WTC11 (cell line): ENCODE measurements around the gene RIPOR1. TPM values are rescaled to one million over a fixed set of nuclear protein-coding genes. Genes with fewer than 3 reads are reported as not detected.
A peak's percentile ranks its signal among the peaks of the same experiment; 100 is the strongest.

Experiments used
- AFF4 ChIP-seq: sonication (generic); formaldehyde crosslinking; IDR thresholded peaks from 2 replicates; pipeline ENCODE4 v1.8.1; 2023; ENCODE audit warnings: mild to moderate bottlenecking, missing genetic modification reagents, borderline replicate concordance
- CBFB ChIP-seq: sonication (generic); formaldehyde crosslinking; IDR thresholded peaks from 2 replicates; pipeline ENCODE4 v1.8.1; 2022; ENCODE audit warnings: mild to moderate bottlenecking, low read depth, missing genetic modification reagents
- CREM ChIP-seq: sonication (generic); formaldehyde crosslinking; IDR thresholded peaks from 2 replicates; pipeline ENCODE4 v1.8.1; 2022; ENCODE audit warnings: mild to moderate bottlenecking, missing genetic modification reagents, moderate library complexity
- E2F5 ChIP-seq: sonication (generic); formaldehyde crosslinking; IDR thresholded peaks from 2 replicates; pipeline ENCODE4 v1.8.1; 2022; ENCODE audit warnings: mild to moderate bottlenecking, moderate library complexity, missing genetic modification reagents
- ELF4 ChIP-seq: sonication (generic); formaldehyde crosslinking; IDR thresholded peaks from 2 replicates; pipeline ENCODE4 v1.8.1; 2022; ENCODE audit warnings: low read depth, mild to moderate bottlenecking, moderate library complexity, missing genetic modification reagents
- ERG ChIP-seq: fragments of 250-450 bp; sonication (Bioruptor Pico); IDR thresholded peaks from 2 replicates; pipeline ENCODE4 v1.8.0; 2021; ENCODE audit warnings: mild to moderate bottlenecking
- ETV6 ChIP-seq: sonication (generic); formaldehyde crosslinking; IDR thresholded peaks from 2 replicates; pipeline ENCODE4 v1.8.1; 2022; ENCODE audit warnings: mild to moderate bottlenecking, missing genetic modification reagents
- FOXP1 ChIP-seq: sonication (generic); formaldehyde crosslinking; IDR thresholded peaks from 2 replicates; pipeline ENCODE4 v1.8.0; 2022; ENCODE audit warnings: missing genetic modification reagents, mild to moderate bottlenecking, moderate library complexity, borderline replicate concordance
- GTF2I ChIP-seq: fragments of 250-450 bp; sonication (Bioruptor Pico); conservative IDR thresholded peaks from 2 replicates; pipeline ENCODE4 v1.4.0; 2021; ENCODE audit warnings: mild to moderate bottlenecking
- IRF1 ChIP-seq: sonication (generic); formaldehyde crosslinking; IDR thresholded peaks from 2 replicates; pipeline ENCODE4 v1.8.0; 2023; ENCODE audit warnings: missing genetic modification reagents
- JUN ChIP-seq: sonication (generic); formaldehyde crosslinking; IDR thresholded peaks from 2 replicates; pipeline ENCODE4 v1.8.0; 2023; ENCODE audit warnings: mild to moderate bottlenecking, missing genetic modification reagents
- MAX ChIP-seq: sonication (generic); formaldehyde crosslinking; IDR thresholded peaks from 2 replicates; pipeline ENCODE4 v1.8.0; 2022; ENCODE audit warnings: mild to moderate bottlenecking, missing genetic modification reagents
- NFE2L1 ChIP-seq: sonication (generic); formaldehyde crosslinking; IDR thresholded peaks from 2 replicates; pipeline ENCODE4 v1.8.1; 2023; ENCODE audit warnings: missing genetic modification reagents
- OVOL2 ChIP-seq: fragments of 250-450 bp; sonication (Bioruptor Pico); IDR thresholded peaks from 2 replicates; pipeline ENCODE4 v1.9.0; 2021; ENCODE audit warnings: mild to moderate bottlenecking, borderline replicate concordance
- PRDM15 ChIP-seq: sonication (generic); formaldehyde crosslinking; IDR thresholded peaks from 2 replicates; pipeline ENCODE4 v1.8.0; 2022; ENCODE audit warnings: missing genetic modification reagents
- PRRX2 ChIP-seq: fragments of 250-450 bp; sonication (Bioruptor Pico); IDR thresholded peaks from 2 replicates; pipeline ENCODE4 v1.8.0; 2021; ENCODE audit warnings: mild to moderate bottlenecking
- RELA ChIP-seq: sonication (generic); formaldehyde crosslinking; IDR thresholded peaks from 2 replicates; pipeline ENCODE4 v1.8.1; 2022; ENCODE audit warnings: missing genetic modification reagents, mild to moderate bottlenecking, borderline replicate concordance
- SP1 ChIP-seq: sonication (generic); formaldehyde crosslinking; conservative IDR thresholded peaks from 2 replicates; pipeline ENCODE4 v1.8.1; 2022; ENCODE audit warnings: missing genetic modification reagents
- TCF7 ChIP-seq: sonication (generic); formaldehyde crosslinking; IDR thresholded peaks from 2 replicates; pipeline ENCODE4 v1.8.0; 2022; ENCODE audit warnings: mild to moderate bottlenecking, low read depth, missing genetic modification reagents, moderate library complexity
- ZBTB21 ChIP-seq: sonication (generic); formaldehyde crosslinking; IDR thresholded peaks from 2 replicates; pipeline ENCODE4 v1.8.1; 2023; ENCODE audit warnings: mild to moderate bottlenecking, missing genetic modification reagents, borderline replicate concordance
- ZBTB43 ChIP-seq: sonication (generic); formaldehyde crosslinking; IDR thresholded peaks from 2 replicates; pipeline ENCODE4 v1.8.1; 2023; ENCODE audit warnings: mild to moderate bottlenecking, missing genetic modification reagents
- ZMAT4 ChIP-seq: fragments of 250-450 bp; sonication (Bioruptor Pico); IDR thresholded peaks from 2 replicates; pipeline ENCODE4 v1.9.0; 2021; ENCODE audit warnings: mild to moderate bottlenecking
- ZNF219 ChIP-seq: sonication (generic); formaldehyde crosslinking; IDR thresholded peaks from 2 replicates; pipeline ENCODE4 v1.8.0; 2023; ENCODE audit warnings: missing genetic modification reagents, mild to moderate bottlenecking, borderline replicate concordance
- ZNF263 ChIP-seq: sonication (generic); formaldehyde crosslinking; IDR thresholded peaks from 2 replicates; pipeline ENCODE4 v1.8.1; 2022; ENCODE audit warnings: low read depth, mild to moderate bottlenecking, moderate library complexity, missing genetic modification reagents
- ZNF416 ChIP-seq: fragments of 250-450 bp; sonication (Bioruptor Pico); IDR thresholded peaks from 2 replicates; pipeline ENCODE4 v1.9.0; 2021; ENCODE audit warnings: mild to moderate bottlenecking, inconsistent platforms
- ZNF423 ChIP-seq: fragments of 250-450 bp; sonication (Bioruptor Pico); IDR thresholded peaks from 2 replicates; pipeline ENCODE4 v2.1.2; 2022; ENCODE audit warnings: mild to moderate bottlenecking, moderate library complexity
- ZNF671 ChIP-seq: fragments of 250-450 bp; sonication (Bioruptor Pico); IDR thresholded peaks from 2 replicates; pipeline ENCODE4 v1.8.0; 2021; ENCODE audit warnings: mild to moderate bottlenecking
- total RNA-seq: library from RNA; stranded (reverse); gene quantifications from 3 replicates; pipeline ENCODE4 v1.2.3, GENCODE V29; 2021

The RIPOR1 gene
- total RNA-seq, 1 experiment from 2014 or later, result 14.9 TPM

GRCh38 chr16:67561824-67562525, 33.3 kb downstream of the RIPOR1 start (continued):
- no peak for TF ChIP-seq OVOL2 (CRISPR knock-in tag)
- no peak for TF ChIP-seq IRF1 (CRISPR knock-in tag)
- 0 out of 2 replicates have a peak, but pooled peaks have one; percentile 49 for TF ChIP-seq ETV6
- no peak; the same call in 1 of the 2 replicates for TF ChIP-seq RELA
- no peak for TF ChIP-seq ZBTB21 (CRISPR knock-in tag)
- no peak for TF ChIP-seq AFF4
- peak; percentile 69; the same call in 1 of the 2 replicates for TF ChIP-seq ZNF219 (CRISPR knock-in tag)
- TF ChIP-seq GTF2I (CRISPR knock-in tag), result no peak
- no peak for TF ChIP-seq ZNF263 (CRISPR knock-in tag)
- TF ChIP-seq ZBTB43 (CRISPR knock-in tag), result peak; percentile 20; the same call in 1 of the 2 replicates
- peak; percentile 70 for TF ChIP-seq SP1 (CRISPR knock-in tag)
- TF ChIP-seq TCF7, result no peak
- TF ChIP-seq ERG (CRISPR knock-in tag), result peak; percentile 64; the same call in 1 of the 2 replicates
- TF ChIP-seq CBFB, result no peak
- 0 out of 2 replicates have a peak, but pooled peaks have one; percentile 12 for TF ChIP-seq ELF4 (CRISPR knock-in tag)
- no peak; the same call in 1 of the 2 replicates for TF ChIP-seq FOXP1 (CRISPR knock-in tag)
- no peak for TF ChIP-seq ZNF416 (CRISPR knock-in tag)
- peak; percentile 89; the same call in 1 of the 2 replicates for TF ChIP-seq CREM (CRISPR knock-in tag)
- no peak for TF ChIP-seq NFE2L1 (CRISPR knock-in tag)
- TF ChIP-seq ZNF671 (CRISPR knock-in tag), result no peak
- TF ChIP-seq MAX (CRISPR knock-in tag), result peak; percentile 33; the same call in 1 of the 2 replicates
- peak; percentile 25; the same call in 1 of the 2 replicates for TF ChIP-seq ZNF423 (CRISPR knock-in tag)
- peak; percentile 87 for TF ChIP-seq E2F5 (CRISPR knock-in tag)
- no peak for TF ChIP-seq ZMAT4 (CRISPR knock-in tag)
- no peak for TF ChIP-seq PRDM15 (CRISPR knock-in tag)
- TF ChIP-seq JUN (CRISPR knock-in tag), result no peak
- TF ChIP-seq PRRX2 (CRISPR knock-in tag), result no peak
